Sigmoid colon (tissue), 4 donors: Measurements from ENCODE around the gene SLIT3.

Source experiments
- POLR2A ChIP-seq, 2 donors: fragments of 450-650 bp; IDR thresholded peaks; one replicate each; pipeline ENCODE4 v1.6.1; 2016; ENCODE audit warnings: antibody characterized with exemption in 2 of 2, mild to moderate bottlenecking in 2 of 2, moderate library complexity in 2 of 2
- POLR2AphosphoS5 ChIP-seq, 4 donors: sonication (generic); formaldehyde crosslinking; IDR thresholded peaks; one replicate each; pipeline ENCODE4 v1.6.1; 2017; ENCODE audit warnings: antibody characterized with exemption in 4 of 4
- TF ChIP-seq, protein P1 (sequence below), 4 experiments: fragments of 450-650 bp in 3 of 4; fragments of 200-600 bp in 1 of 4; IDR thresholded peaks; one replicate each; pipeline ENCODE4 v1.5.1; 2016 to 2019; ENCODE audit warnings: antibody characterized with exemption in 4 of 4, mild to moderate bottlenecking in 3 of 4, moderate library complexity in 2 of 4

DNA sequence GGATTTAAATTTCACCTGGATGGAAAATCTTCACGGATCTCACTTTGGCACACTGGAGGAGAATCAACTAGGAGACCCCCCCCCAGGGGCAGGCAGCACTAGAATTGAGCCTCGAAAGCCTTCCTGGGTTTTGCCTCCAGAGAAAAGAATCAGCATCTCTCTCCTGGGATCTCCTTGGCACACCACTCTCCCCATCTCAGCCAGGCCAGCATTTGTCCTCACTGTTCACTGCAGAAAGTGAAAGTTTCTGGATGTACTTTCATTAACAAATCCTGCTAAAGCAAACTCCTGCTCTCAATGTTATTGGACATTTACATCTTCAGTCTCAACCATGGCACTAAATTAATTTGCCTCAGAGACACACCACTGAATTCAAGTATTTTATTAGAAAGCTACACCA lies 312.2 kb downstream of the SLIT3 start:
- TF ChIP-seq, protein P1, sequence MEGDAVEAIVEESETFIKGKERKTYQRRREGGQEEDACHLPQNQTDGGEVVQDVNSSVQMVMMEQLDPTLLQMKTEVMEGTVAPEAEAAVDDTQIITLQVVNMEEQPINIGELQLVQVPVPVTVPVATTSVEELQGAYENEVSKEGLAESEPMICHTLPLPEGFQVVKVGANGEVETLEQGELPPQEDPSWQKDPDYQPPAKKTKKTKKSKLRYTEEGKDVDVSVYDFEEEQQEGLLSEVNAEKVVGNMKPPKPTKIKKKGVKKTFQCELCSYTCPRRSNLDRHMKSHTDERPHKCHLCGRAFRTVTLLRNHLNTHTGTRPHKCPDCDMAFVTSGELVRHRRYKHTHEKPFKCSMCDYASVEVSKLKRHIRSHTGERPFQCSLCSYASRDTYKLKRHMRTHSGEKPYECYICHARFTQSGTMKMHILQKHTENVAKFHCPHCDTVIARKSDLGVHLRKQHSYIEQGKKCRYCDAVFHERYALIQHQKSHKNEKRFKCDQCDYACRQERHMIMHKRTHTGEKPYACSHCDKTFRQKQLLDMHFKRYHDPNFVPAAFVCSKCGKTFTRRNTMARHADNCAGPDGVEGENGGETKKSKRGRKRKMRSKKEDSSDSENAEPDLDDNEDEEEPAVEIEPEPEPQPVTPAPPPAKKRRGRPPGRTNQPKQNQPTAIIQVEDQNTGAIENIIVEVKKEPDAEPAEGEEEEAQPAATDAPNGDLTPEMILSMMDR (IDR thresholded peaks at IDR 0.05), result no peak
- no peak for TF ChIP-seq POLR2AphosphoS5 (IDR thresholded peaks at IDR 0.05)
- no peak for TF ChIP-seq POLR2A (IDR thresholded peaks at IDR 0.05)
